ENCODE measurements around the gene ALG12. TPM values are rescaled to one million over a fixed set of nuclear protein-coding genes. Genes with fewer than 3 reads are reported as not detected.

The ALG12 gene
- polyA plus RNA-seq, 3 donors = 7.2 to 9.5 (median 9.0) TPM

- Mint-ChIP-seq H3K36me3 (peaks cover 78 to 96% of the 10 kb centered on the region in 2 donors), H3K4me3 (no peak overlapping the region), H3K27ac (no peak overlapping the region), H3K9me3 (peaks cover 31 to 62% (median 49%) of the 10 kb centered on the region in 7 donors), H3K4me1 (no peaks in the 10 kb centered on the region), H3K27me3 (ENCODE audit: low read depth in 3 of 3) (no peaks in the 10 kb centered on the region)
- intact Hi-C loops (cut with micrococcal nuclease) = no loop called here
- Histone ChIP-seq H3K79me2 (ENCODE audit: insufficient read depth, low read length) (peaks cover 48% of the 10 kb centered on the region), H2AFZ (ENCODE audit: insufficient read depth, low read depth, low read length, poor library complexity, severe bottlenecking) (no peak overlapping the region), H3K4me3 (replicated peaks in 1 of 3; ENCODE audit: low read depth in 2 of 3, low read length in 3 of 3) (no peak overlapping the region), H3K4me2 (replicated peaks; ENCODE audit: extremely low read depth, low read length, poor library complexity, severe bottlenecking) (no peak overlapping the region), H3K36me3 (replicated peaks in 1 of 2; ENCODE audit: control insufficient read depth in 1 of 2, insufficient read depth in 2 of 2, low read length in 2 of 2) (peaks cover 37 to 96% of the 10 kb centered on the region in 2 donors), H3K9me3 (replicated peaks in 1 of 2; ENCODE audit: control insufficient read depth in 1 of 2, insufficient read depth in 1 of 2, low read length in 2 of 2) (peaks cover 28 to 64% of the 10 kb centered on the region in 2 donors), H4K20me1 (ENCODE audit: insufficient read depth, low read length) (peaks cover 7% of the 10 kb centered on the region), H3K27me3 (ENCODE audit: control insufficient read depth in 2 of 2, insufficient read depth in 2 of 2, low read length in 2 of 2) (no peaks in the 10 kb centered on the region), H3K27ac (ENCODE audit: low read depth in 1 of 2, low read length in 2 of 2) (no peak overlapping the region), H3K9ac (ENCODE audit: insufficient read depth, low read length, poor library complexity, severe bottlenecking) (no peak overlapping the region), H3K4me1 (ENCODE audit: control insufficient read depth in 1 of 2, insufficient read depth in 2 of 2, low read length in 2 of 2) (no peaks in the 10 kb centered on the region)
- 99% methylated on average over 7 of the region's 9 CpGs for WGBS (ENCODE audit: insufficient coverage)
- TF ChIP-seq CTCF (IDR thresholded peaks at IDR 0.05) = no peak
- DNase-seq = no peak
Observed at GRCh38 chr22:49887702-49888101, 30.5 kb downstream of the ALG12 start.

- no peak for DNase-seq
- Histone ChIP-seq H3K4me1 (ENCODE audit: control insufficient read depth in 1 of 2, insufficient read depth in 2 of 2, low read length in 2 of 2) (no peaks in the 10 kb centered on the region), H3K27me3 (ENCODE audit: control insufficient read depth in 2 of 2, insufficient read depth in 2 of 2, low read length in 2 of 2) (no peaks in the 10 kb centered on the region), H3K36me3 (replicated peaks in 1 of 2; ENCODE audit: control insufficient read depth in 1 of 2, insufficient read depth in 2 of 2, low read length in 2 of 2) (peaks cover 37 to 96% of the 10 kb centered on the region in 2 donors), H2AFZ (ENCODE audit: insufficient read depth, low read depth, low read length, poor library complexity, severe bottlenecking) (no peak overlapping the region), H3K27ac (ENCODE audit: low read depth in 1 of 2, low read length in 2 of 2) (no peak overlapping the region), H3K4me3 (replicated peaks in 1 of 3; ENCODE audit: low read depth in 2 of 3, low read length in 3 of 3) (no peak overlapping the region), H3K9me3 (replicated peaks in 1 of 2; ENCODE audit: control insufficient read depth in 1 of 2, insufficient read depth in 1 of 2, low read length in 2 of 2) (peaks cover 28 to 66% of the 10 kb centered on the region in 2 donors), H3K9ac (ENCODE audit: insufficient read depth, low read length, poor library complexity, severe bottlenecking) (no peak overlapping the region), H3K4me2 (replicated peaks; ENCODE audit: extremely low read depth, low read length, poor library complexity, severe bottlenecking) (no peak overlapping the region), H4K20me1 (ENCODE audit: insufficient read depth, low read length) (peaks cover 9% of the 10 kb centered on the region), H3K79me2 (ENCODE audit: insufficient read depth, low read length) (peaks cover 55% of the 10 kb centered on the region)
- intact Hi-C loops (cut with micrococcal nuclease) = no loop called here
- no peak for TF ChIP-seq CTCF (IDR thresholded peaks at IDR 0.05)
- Mint-ChIP-seq H3K36me3 (peaks cover 78 to 94% of the 10 kb centered on the region in 2 donors), H3K9me3 (peaks cover 29 to 65% (median 49%) of the 10 kb centered on the region in 7 donors), H3K27me3 (ENCODE audit: low read depth in 3 of 3) (no peaks in the 10 kb centered on the region), H3K4me1 (no peaks in the 10 kb centered on the region), H3K4me3 (no peak overlapping the region), H3K27ac (peak overlapping the region in 1 of 7 donors; percentile 12)
- WGBS (ENCODE audit: insufficient coverage) = 99% methylated on average over 8 of the region's 14 CpGs
Observed at GRCh38 chr22:49887064-49887451, 31.2 kb downstream of the ALG12 start.

Measured in CD14-positive monocyte (primary cell).